Left cardiac atrium (tissue), 4 donors: ENCODE measurements around the gene ANKS1B. TPM values are rescaled to one million over a fixed set of nuclear protein-coding genes. Genes with fewer than 3 reads are reported as not detected.

ENCODE experiments used
- ATAC-seq, 2 donors: fragments of 200-7000 bp; cut with Tn5 transposase; one replicate each; pipeline ENCODE4 v1.9.1; 2020; ENCODE audit warnings: mild to moderate bottlenecking in 2 of 2, moderate library complexity in 2 of 2
- DNase-seq: peaks from one replicate; pipeline ENCODE4 v3.0.0-alpha.2; 2020
- intact Hi-C, 2 donors: fragments of 100-400 bp; cut with DNase I; formaldehyde crosslinking; loops; one replicate each; pipeline versions ENCODE4 v1.14.1 to v1.15.1; 2022 to 2023
- total RNA-seq, 2 donors: library from RNA; stranded (reverse); fragmentation: NEBNext Ultra II Directional; extraction: Animal tissue kit (Norgen Biotek cat#: 25700); gene quantifications; one replicate each; pipeline ENCODE4 v1.2.1, GENCODE V29; 2021
- donor health status: DM: no; HTN: yes; CAD: no.
- donor health status: DM: no; HTN: yes; CAD: no; lungs with severe emphysema.
- donor health status: DM: yes; HTN: yes; CAD: no.
- donor health status: Dilated cardiomyopathy.

The ANKS1B gene
- total RNA-seq, 2 donors from 2014 or later: 3.1 TPM

GRCh38 chr12:99439399-99439798 lies 545.3 kb downstream of the ANKS1B start:
- no peak for ATAC-seq
- intact Hi-C loops: no loop called here
- DNase-seq: no peak

- ATAC-seq (no peak), DNase-seq (no peak)
- intact Hi-C loops: no loop called here
These were observed 548.2 kb downstream of the ANKS1B start for GRCh38 chr12:99436584-99436983.

GRCh38 chr12:99435095-99435791 lies 549.5 kb downstream of the ANKS1B start:
- no peak for ATAC-seq
- intact Hi-C loops: no loop called here

GRCh38 chr12:99433155-99433554 lies 551.6 kb downstream of the ANKS1B start:
- ATAC-seq: no peak
- intact Hi-C loops: no loop called here
- DNase-seq: no peak

More at GRCh38 chr12:99435095-99435791, 549.5 kb downstream of the ANKS1B start:
- no peak for DNase-seq

- DNase-seq (no peak), ATAC-seq (no peak)
- intact Hi-C loops: no loop called here
These were observed 553.5 kb downstream of the ANKS1B start for GRCh38 chr12:99431203-99431602.

GRCh38 chr12:99427104-99427503 lies 557.6 kb downstream of the ANKS1B start:
- intact Hi-C loops: no loop called here
- DNase-seq (no peak), ATAC-seq (no peak)

- DNase-seq (no peak), ATAC-seq (no peak)
- intact Hi-C loops: no loop called here
These were observed 566.4 kb downstream of the ANKS1B start for GRCh38 chr12:99418379-99418778.

- no peak for DNase-seq
- intact Hi-C loops: no loop called here
- ATAC-seq: no peak
These were observed 571.0 kb downstream of the ANKS1B start for GRCh38 chr12:99413751-99414150.

GRCh38 chr12:99393763-99394162 lies 591.0 kb downstream of the ANKS1B start:
- no peak for ATAC-seq
- intact Hi-C loops: no loop called here
- no peak for DNase-seq

GRCh38 chr12:99392091-99392850 lies 592.5 kb downstream of the ANKS1B start:
- no peak for ATAC-seq
- intact Hi-C loops: no loop called here
- DNase-seq: no peak

- intact Hi-C loops: no loop called here
- DNase-seq: no peak
- ATAC-seq: peak in 1 of 2 donors; percentile 15
These were observed 594.0 kb downstream of the ANKS1B start for GRCh38 chr12:99390707-99391106.

GRCh38 chr12:99389751-99390150 lies 595.0 kb downstream of the ANKS1B start:
- no peak for ATAC-seq

GRCh38 chr12:99388671-99389195 lies 596.0 kb downstream of the ANKS1B start:
- intact Hi-C loops: no loop called here
- DNase-seq (no peak), ATAC-seq (no peak)

More at GRCh38 chr12:99389751-99390150, 595.0 kb downstream of the ANKS1B start:
- intact Hi-C loops: no loop called here
- no peak for DNase-seq

- ATAC-seq (no peak), DNase-seq (no peak)
- intact Hi-C loops: no loop called here
These were observed 597.1 kb downstream of the ANKS1B start for GRCh38 chr12:99387661-99388060.

- ATAC-seq (no peak), DNase-seq (no peak)
- intact Hi-C loops: no loop called here
These were observed 597.8 kb downstream of the ANKS1B start for GRCh38 chr12:99386907-99387306.

- DNase-seq (no peak), ATAC-seq (no peak)
- intact Hi-C loops: no loop called here
These were observed 601.5 kb downstream of the ANKS1B start for GRCh38 chr12:99383258-99383657.

GRCh38 chr12:99381992-99382391 lies 602.7 kb downstream of the ANKS1B start:
- intact Hi-C loops: no loop called here
- ATAC-seq (no peak), DNase-seq (no peak)

GRCh38 chr12:99380701-99381100 lies 604.0 kb downstream of the ANKS1B start:
- DNase-seq (no peak), ATAC-seq (no peak)
- intact Hi-C loops: no loop called here

GRCh38 chr12:99374023-99374422 lies 610.7 kb downstream of the ANKS1B start:
- ATAC-seq: no peak
- intact Hi-C loops: no loop called here

GRCh38 chr12:99372257-99372920 lies 612.3 kb downstream of the ANKS1B start:
- no peak for DNase-seq
- peak in 1 of 2 donors; percentile 45 for ATAC-seq
- intact Hi-C loops: no loop called here

More at GRCh38 chr12:99374023-99374422, 610.7 kb downstream of the ANKS1B start:
- no peak for DNase-seq
